Measurements from ENCODE around the gene CPEB3. TPM values are rescaled to one million over a fixed set of nuclear protein-coding genes. Genes with fewer than 3 reads are reported as not detected.

The CPEB3 gene
- total RNA-seq, 2 donors from 2014 or later = 9.3 to 10.2 TPM

- ATAC-seq (no peak), DNase-seq (no peak)
- 93 to 94% methylated on average over 4 of the region's 4 CpGs for WGBS, 2 donors
- Histone ChIP-seq H3K27ac (no peak overlapping the region), H3K4me3 (no peak overlapping the region), H3K4me1 (peaks cover 13% of the 10 kb centered on the region), H3K27me3 (no peaks in the 10 kb centered on the region), H3K9me3 (no peaks in the 10 kb centered on the region), H3K36me3 (replicated peaks in 1 of 2; ENCODE audit: insufficient read depth in 1 of 2, low read depth in 2 of 2) (peaks cover 0 to 13% of the 10 kb centered on the region in 2 donors)
- TF ChIP-seq POLR2A (IDR thresholded peaks at IDR 0.05) = no peak
- no peak for TF ChIP-seq CTCF (IDR thresholded peaks at IDR 0.05)
- intact Hi-C loops (cut with DNase I) = no loop called here
Measured at GRCh38 chr10:92024700-92025099, 266.2 kb downstream of the CPEB3 start.

GRCh38 chr10:92014620-92015019 lies 276.3 kb downstream of the CPEB3 start:
- Histone ChIP-seq H3K4me3 (no peak overlapping the region), H3K9me3 (no peaks in the 10 kb centered on the region), H3K36me3 (replicated peaks in 1 of 2; ENCODE audit: insufficient read depth in 1 of 2, low read depth in 2 of 2) (peaks cover 0 to 29% of the 10 kb centered on the region in 2 donors), H3K4me1 (no peaks in the 10 kb centered on the region), H3K27ac (no peak overlapping the region), H3K27me3 (no peaks in the 10 kb centered on the region)
- WGBS, 2 donors = 42 to 59% methylated on average over 1 of the region's 1 CpG
- intact Hi-C loops (cut with DNase I) = no loop called here
- TF ChIP-seq CTCF (IDR thresholded peaks at IDR 0.05) (no peak), POLR2A (IDR thresholded peaks at IDR 0.05) (no peak)
- DNase-seq (no peak), ATAC-seq (no peak)

- H3K4me1 ChIP-seq = no peaks in the 10 kb centered on the region
- H3K9me3 ChIP-seq = no peaks in the 10 kb centered on the region
- no peak overlapping the region for H3K4me3 ChIP-seq
- WGBS, 2 donors = 85 to 91% methylated on average over 2 of the region's 2 CpGs
- no peak for TF ChIP-seq CTCF (IDR thresholded peaks at IDR 0.05)
- TF ChIP-seq POLR2A (IDR thresholded peaks at IDR 0.05) = no peak
- DNase-seq (no peak), ATAC-seq (no peak)
- H3K36me3 ChIP-seq (replicated peaks in 1 of 2; ENCODE audit: insufficient read depth in 1 of 2, low read depth in 2 of 2) = peaks cover 0 to 21% of the 10 kb centered on the region in 2 donors
- intact Hi-C loops (cut with DNase I) = no loop called here
- no peak overlapping the region for H3K27ac ChIP-seq
- no peaks in the 10 kb centered on the region for H3K27me3 ChIP-seq
Measured at GRCh38 chr10:92011560-92012214, 279.2 kb downstream of the CPEB3 start.

GRCh38 chr10:92010047-92010735 lies 280.7 kb downstream of the CPEB3 start:
- Histone ChIP-seq H3K9me3 (no peaks in the 10 kb centered on the region), H3K36me3 (replicated peaks in 1 of 2; ENCODE audit: insufficient read depth in 1 of 2, low read depth in 2 of 2) (peaks cover 0 to 16% of the 10 kb centered on the region in 2 donors), H3K27ac (no peak overlapping the region), H3K4me3 (no peak overlapping the region), H3K27me3 (no peaks in the 10 kb centered on the region), H3K4me1 (no peaks in the 10 kb centered on the region)
- DNase-seq (no peak), ATAC-seq (no peak)
- intact Hi-C loops (cut with DNase I) = no loop called here
- no peak for TF ChIP-seq POLR2A (IDR thresholded peaks at IDR 0.05)
- no peak for TF ChIP-seq CTCF (IDR thresholded peaks at IDR 0.05)

- Histone ChIP-seq H3K9me3 (no peaks in the 10 kb centered on the region), H3K36me3 (replicated peaks in 1 of 2; ENCODE audit: insufficient read depth in 1 of 2, low read depth in 2 of 2) (peaks cover 0 to 12% of the 10 kb centered on the region in 2 donors)
- intact Hi-C loops (cut with DNase I) = no loop called here
Measured at GRCh38 chr10:92009445-92009844, 281.4 kb downstream of the CPEB3 start.

More at GRCh38 chr10:92009445-92009844, 281.4 kb downstream of the CPEB3 start:
- no peaks in the 10 kb centered on the region for H3K4me1 ChIP-seq
- ATAC-seq (no peak), DNase-seq (no peak)
- no peak overlapping the region for H3K4me3 ChIP-seq
- H3K27ac ChIP-seq = no peak overlapping the region
- whole genome bisulfite sequencing, 2 donors = 93 to 94% methylated on average over 1 of the region's 1 CpG
- no peaks in the 10 kb centered on the region for H3K27me3 ChIP-seq
- no peak for TF ChIP-seq POLR2A (IDR thresholded peaks at IDR 0.05)
- TF ChIP-seq CTCF (IDR thresholded peaks at IDR 0.05) = no peak

Measured in body of pancreas (tissue), 4 donors.